Stomach (tissue), 4 donors: ENCODE data around the gene CAV2.

ENCODE experiments used
- CTCF ChIP-seq, 7 experiments: fragments of 450-650 bp in 4 of 7; fragments of 200-600 bp in 3 of 7; sonication (generic) in 3 of 7; IDR thresholded peaks; one replicate each; pipeline ENCODE4 v1.5.1; 2016 to 2019; ENCODE audit warnings: antibody characterized with exemption in 7 of 7, control low read depth in 2 of 7, mild to moderate bottlenecking in 1 of 7
- EP300 ChIP-seq: sonication (generic); formaldehyde crosslinking; IDR thresholded peaks from one replicate; pipeline ENCODE4 v1.6.1; 2017; ENCODE audit warnings: antibody characterized with exemption
- POLR2A ChIP-seq, 4 donors: fragments of 450-650 bp; IDR thresholded peaks; one replicate each; pipeline ENCODE4 v1.6.1; 2016; ENCODE audit warnings: antibody characterized with exemption in 4 of 4, control low read depth in 2 of 4, mild to moderate bottlenecking in 1 of 4, moderate library complexity in 1 of 4
- POLR2AphosphoS5 ChIP-seq, 3 donors: sonication (generic); formaldehyde crosslinking; IDR thresholded peaks; one replicate each; pipeline ENCODE4 v1.6.1; 2016; ENCODE audit warnings: antibody characterized with exemption in 3 of 3

DNA sequence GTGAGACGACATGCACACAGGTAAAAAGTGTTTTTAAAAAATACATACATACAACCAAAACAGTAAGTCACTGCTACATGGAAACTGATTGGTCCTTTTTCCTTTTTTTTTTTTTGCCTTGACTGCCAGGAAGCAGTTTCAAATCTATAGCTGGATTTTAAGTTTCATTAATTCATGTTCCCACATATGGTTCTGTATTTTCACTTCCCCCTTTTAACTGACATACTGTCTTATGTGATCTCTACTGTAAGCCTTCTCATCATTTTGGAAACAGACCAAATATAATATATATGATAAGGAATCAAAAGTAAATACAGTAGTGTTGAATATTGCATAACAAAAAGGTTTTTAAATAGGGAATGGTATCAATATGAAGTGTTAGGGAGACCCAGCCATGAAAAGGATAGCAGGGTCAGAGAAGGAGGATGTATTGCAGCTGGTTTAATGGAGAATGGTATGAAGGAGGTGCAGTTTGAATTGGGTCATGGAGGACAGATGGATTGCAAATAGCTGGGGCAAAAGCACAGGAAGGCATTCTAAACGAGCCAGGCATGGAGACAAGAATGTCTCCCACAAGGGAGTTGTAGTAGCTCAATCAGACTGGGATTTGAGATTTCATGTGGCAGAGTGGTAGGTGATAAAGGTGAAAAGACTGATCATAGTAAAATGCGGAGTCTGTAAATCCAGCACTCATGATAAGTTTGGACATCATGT is 30.7 kb downstream of the CAV2 start:
- TF ChIP-seq CTCF (IDR thresholded peaks at IDR 0.05) (no peak), POLR2AphosphoS5 (IDR thresholded peaks at IDR 0.05) (no peak), POLR2A (IDR thresholded peaks at IDR 0.05) (no peak), EP300 (no peak)
